GM23248 (cell line): ENCODE data around the gene TMEM217. TPM values are rescaled to one million over a fixed set of nuclear protein-coding genes. Genes with fewer than 3 reads are reported as not detected.

Source experiments
- DNase-seq: peaks from one replicate; pipeline ENCODE4 v3.0.0-alpha.2; 2015
- H2AFZ ChIP-seq: fragments of 200-600 bp; sonication (generic); 2 replicates; pipeline ENCODE4 v1.6.1; 2016; ENCODE audit warnings: antibody characterized with exemption
- H3F3A ChIP-seq: fragments of 200-600 bp; sonication (generic); 2 replicates; pipeline ENCODE4 v1.6.1; 2016; ENCODE audit warnings: mild to moderate bottlenecking, antibody characterized with exemption, mixed run types; ENCODE audit not compliant: insufficient read depth
- H3K27ac ChIP-seq: fragments of 200-600 bp; sonication (generic); 2 replicates; pipeline ENCODE4 v1.5.1; 2016; ENCODE audit warnings: mild to moderate bottlenecking
- H3K27me3 ChIP-seq: fragments of 200-600 bp; sonication (generic); replicated peaks from 2 replicates; pipeline ENCODE4 v1.6.1; 2016; ENCODE audit warnings: mild to moderate bottlenecking; ENCODE audit not compliant: insufficient read depth
- H3K36me3 ChIP-seq: fragments of 200-600 bp; sonication (generic); 2 replicates; pipeline ENCODE4 v1.6.1; 2016; ENCODE audit warnings: low read depth, mild to moderate bottlenecking
- H3K4me1 ChIP-seq: fragments of 200-600 bp; sonication (generic); 2 replicates; pipeline ENCODE4 v1.6.1; 2016; ENCODE audit warnings: mild to moderate bottlenecking; ENCODE audit not compliant: insufficient read depth
- H3K4me2 ChIP-seq: fragments of 200-600 bp; sonication (generic); one replicate; pipeline ENCODE4 v1.6.1; 2016; ENCODE audit warnings: mild to moderate bottlenecking; ENCODE audit not compliant: unreplicated experiment
- H3K4me3 ChIP-seq: fragments of 200-600 bp; sonication (generic); 2 replicates; pipeline ENCODE4 v1.5.1; 2016; ENCODE audit warnings: mild to moderate bottlenecking
- H3K79me2 ChIP-seq: fragments of 200-600 bp; sonication (generic); 2 replicates; pipeline ENCODE4 v1.6.1; 2016; ENCODE audit warnings: mild to moderate bottlenecking; ENCODE audit not compliant: insufficient read depth
- H3K9ac ChIP-seq: fragments of 200-600 bp; sonication (generic); 2 replicates; pipeline ENCODE4 v1.6.1; 2016; ENCODE audit warnings: mild to moderate bottlenecking
- H3K9me2 ChIP-seq: fragments of 200-600 bp; sonication (generic); 2 replicates; pipeline ENCODE4 v1.6.1; 2016; ENCODE audit warnings: mixed run types, mild to moderate bottlenecking, moderate library complexity; ENCODE audit not compliant: insufficient read depth
- H3K9me3 ChIP-seq: fragments of 200-600 bp; sonication (generic); one replicate; pipeline ENCODE4 v1.6.1; 2017; ENCODE audit warnings: low read depth
- H4K20me1 ChIP-seq: fragments of 200-600 bp; sonication (generic); 2 replicates; pipeline ENCODE4 v1.6.0; 2016; ENCODE audit not compliant: insufficient read depth
- EZH2 ChIP-seq: fragments of 200-600 bp; sonication (generic); IDR thresholded peaks from 2 replicates; pipeline ENCODE4 v1.6.1; 2018; ENCODE audit warnings: antibody characterized with exemption, mild to moderate bottlenecking; ENCODE audit not compliant: insufficient read depth, poor library complexity, severe bottlenecking
- EZH2phosphoT487 ChIP-seq: fragments of 200-600 bp; sonication (generic); IDR thresholded peaks from 2 replicates; pipeline ENCODE4 v1.6.1; 2018; ENCODE audit warnings: antibody characterized with exemption, moderate library complexity, mild to moderate bottlenecking, low read depth; ENCODE audit not compliant: insufficient read depth
- WGBS, 2 experiments: methylation state at CpG; one replicate each; pipeline ENCODE4 v1.1.6; 2015 to 2017; ENCODE audit warnings: low lambda C conversion rate in 2 of 2, low coverage in 1 of 2; ENCODE audit errors: missing lambda C conversion rate in 2 of 2; 5-methylcytosine and 5-hydroxymethylcytosine counted together
- in situ Hi-C: fragments of 300-500 bp; cut with MboI; formaldehyde crosslinking; loops from 2 replicates; pipeline ENCODE4 v1.15.0; 2020
- polyA plus RNA-seq: library from polyadenylated mRNA; unstranded; fragments of >200 nt; fragmentation: Nextera tagmentation; extraction: Ambion mirVana; gene quantifications from 2 replicates; pipeline ENCODE4 v1.2.1, GENCODE V29; 2016
- total RNA-seq: library from RNA; depleted of rRNA; stranded (reverse); fragments of >200 nt; shearing (Covaris generic); gene quantifications from 2 replicates; pipeline ENCODE4 v1.2.3, GENCODE V29; 2014

TMEM217 gene
- total and polyA plus RNA-seq, 2 experiments from 2014 or later: 1.2 to 6.5 TPM

DNA sequence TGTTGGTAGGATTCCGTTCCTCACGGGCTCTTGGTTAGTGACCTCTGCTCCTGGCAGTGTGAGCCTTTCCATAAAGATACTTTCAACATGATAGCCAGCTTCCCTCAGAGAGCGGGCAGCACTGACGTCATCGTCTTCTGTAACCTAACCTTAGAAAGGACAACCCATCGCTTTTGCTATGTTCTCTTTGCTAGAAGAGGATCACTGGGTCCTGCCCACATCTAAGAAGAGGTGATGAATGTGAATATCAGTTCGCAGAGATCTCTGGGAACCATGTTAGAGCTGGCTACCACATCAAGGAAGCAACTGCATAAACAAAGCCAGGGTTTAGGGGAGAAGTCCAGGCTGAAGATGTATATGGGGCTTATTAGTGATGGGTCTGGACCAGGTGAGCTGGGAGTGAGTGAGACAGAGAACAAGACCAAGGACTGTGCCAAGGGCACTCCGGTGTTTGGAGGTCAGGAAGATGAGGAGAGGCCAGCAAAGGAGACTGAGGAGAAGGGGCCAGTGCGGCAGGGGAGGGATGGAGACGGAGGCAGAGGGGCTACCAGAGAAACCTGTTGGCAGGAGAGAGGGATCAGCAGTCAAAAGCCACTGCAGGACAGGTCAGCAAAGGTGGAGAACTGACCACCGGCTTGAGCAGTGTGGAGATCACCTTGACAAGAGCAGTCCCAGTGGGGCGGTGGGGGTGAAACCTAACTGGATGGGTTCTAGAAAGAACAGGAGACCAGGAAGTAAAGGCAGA is 48.3 kb downstream of the TMEM217 start:
- H3K36me3 ChIP-seq: no peaks in the 10 kb centered on the region
- no peaks in the 10 kb centered on the region for H3K27me3 ChIP-seq
- no peaks in the 10 kb centered on the region for H3K79me2 ChIP-seq
- TF ChIP-seq EZH2 (no peak), EZH2phosphoT487 (no peak)
- H4K20me1 ChIP-seq: no peaks in the 10 kb centered on the region
- H2AFZ ChIP-seq: no peak overlapping the region
- H3F3A ChIP-seq: no peaks in the 10 kb centered on the region
- H3K27ac ChIP-seq: no peak overlapping the region
- H3K9me2 ChIP-seq: no peaks in the 10 kb centered on the region
- no peak overlapping the region for H3K4me3 ChIP-seq
- H3K9me3 ChIP-seq: no peaks in the 10 kb centered on the region
- H3K9ac ChIP-seq: no peak overlapping the region
- 0 out of 2 replicates have a peak, but pooled peaks cover 1% of the 10 kb centered on the region for H3K4me1 ChIP-seq
- no peak for DNase-seq
- H3K4me2 ChIP-seq: no peak overlapping the region
- 86% methylated on average over 12 of the region's 12 CpGs for WGBS, 2 experiments
- in situ Hi-C loops: loop anchor here (10.0 to 25.0 kb wide), 2 partner anchors 322 to 435 kb away; partner anchors contain the start of gene C6orf89

- H4K20me1 ChIP-seq: no peaks in the 10 kb centered on the region; the same call in 1 of the 2 replicates
- H3K27me3 ChIP-seq: no peaks in the 10 kb centered on the region
- 78 to 85% methylated on average over 7 of the region's 7 CpGs for WGBS, 2 experiments
- no peaks in the 10 kb centered on the region for H3K79me2 ChIP-seq
- no peak overlapping the region for H3K9ac ChIP-seq
- H3K9me2 ChIP-seq: no peaks in the 10 kb centered on the region
- 0 out of 2 replicates have a peak, but pooled peaks cover 6% of the 10 kb centered on the region for H3K4me1 ChIP-seq
- no peak overlapping the region for H3K4me2 ChIP-seq
- H3K27ac ChIP-seq: no peak overlapping the region
- H2AFZ ChIP-seq: no peak overlapping the region
- no peaks in the 10 kb centered on the region for H3F3A ChIP-seq
- in situ Hi-C loops: loop anchor here (25.0 kb wide), 1 partner anchor 321 kb away; the partner anchor contains the start of gene C6orf89
- DNase-seq: no peak
- H3K36me3 ChIP-seq: no peaks in the 10 kb centered on the region
- no peak overlapping the region for H3K4me3 ChIP-seq
- no peaks in the 10 kb centered on the region for H3K9me3 ChIP-seq
- no peak for TF ChIP-seq EZH2phosphoT487
- TF ChIP-seq EZH2: no peak
Observed at GRCh38 chr6:37208793-37209192, 49.2 kb downstream of the TMEM217 start.

GRCh38 chr6:37207903-37208456 is 50.0 kb downstream of the TMEM217 start:
- Histone ChIP-seq H3K27me3 (no peaks in the 10 kb centered on the region), H3K4me2 (no peak overlapping the region), H3K4me1 (0 out of 2 replicates have a peak, but pooled peaks cover 6% of the 10 kb centered on the region), H3F3A (no peaks in the 10 kb centered on the region), H3K4me3 (no peak overlapping the region), H3K27ac (no peak overlapping the region), H4K20me1 (no peaks in the 10 kb centered on the region; the same call in 1 of the 2 replicates), H3K79me2 (no peaks in the 10 kb centered on the region), H3K9me2 (no peaks in the 10 kb centered on the region), H3K36me3 (no peaks in the 10 kb centered on the region), H2AFZ (no peak overlapping the region), H3K9ac (no peak overlapping the region), H3K9me3 (no peaks in the 10 kb centered on the region)
- DNase-seq: peak; percentile 76
- TF ChIP-seq EZH2phosphoT487 (no peak), EZH2 (no peak)
- WGBS, 2 experiments: 34 to 37% methylated on average over 7 of the region's 7 CpGs
- in situ Hi-C loops: loop anchor here (25.0 kb wide), 1 partner anchor 321 kb away; the partner anchor contains the start of gene C6orf89

DNA sequence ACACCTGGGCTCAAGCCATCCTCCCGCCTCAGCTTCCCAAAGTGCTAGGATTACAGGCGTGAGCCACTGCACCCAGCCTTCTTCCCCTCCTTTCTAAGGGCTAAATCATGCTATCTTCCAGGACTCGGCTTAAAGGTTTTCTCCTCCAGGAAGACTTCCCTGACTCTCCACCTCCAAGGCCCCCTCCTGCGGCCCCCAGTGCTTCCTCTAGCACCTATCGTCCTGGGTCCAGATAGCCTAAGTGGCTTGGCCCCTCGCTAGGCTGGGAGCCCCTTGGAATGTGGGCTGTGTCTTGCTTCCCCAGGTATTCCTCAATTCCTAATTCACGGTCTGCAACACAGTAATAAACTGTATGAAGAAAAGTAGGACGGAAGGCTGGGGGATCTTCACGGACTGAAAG is 51.3 kb downstream of the TMEM217 start:
- no peaks in the 10 kb centered on the region for H3K9me2 ChIP-seq
- in situ Hi-C loops: loop anchor here (25.0 kb wide), 1 partner anchor 319 kb away; the partner anchor contains the start of gene C6orf89
- WGBS, 2 experiments: 88 to 90% methylated on average over 9 of the region's 9 CpGs

More for the DNA sequence above, 51.3 kb downstream of the TMEM217 start:
- no peaks in the 10 kb centered on the region; the same call in 1 of the 2 replicates for H4K20me1 ChIP-seq
- DNase-seq: no peak
- H3K27ac ChIP-seq: no peak overlapping the region
- no peaks in the 10 kb centered on the region for H3K79me2 ChIP-seq
- TF ChIP-seq EZH2: no peak
- no peak for TF ChIP-seq EZH2phosphoT487
- H3K4me2 ChIP-seq: no peak overlapping the region
- no peak overlapping the region for H2AFZ ChIP-seq
- H3K9ac ChIP-seq: no peak overlapping the region
- H3F3A ChIP-seq: no peaks in the 10 kb centered on the region
- no peaks in the 10 kb centered on the region for H3K9me3 ChIP-seq
- H3K27me3 ChIP-seq: no peaks in the 10 kb centered on the region
- 0 out of 2 replicates have a peak, but pooled peaks cover 6% of the 10 kb centered on the region for H3K4me1 ChIP-seq
- no peak overlapping the region for H3K4me3 ChIP-seq
- no peaks in the 10 kb centered on the region for H3K36me3 ChIP-seq
